Endodermal cell (in vitro differentiated cells): Measurements from ENCODE around the gene NBEAL2. TPM values are rescaled to one million over a fixed set of nuclear protein-coding genes. Genes with fewer than 3 reads are reported as not detected.

Experiments
- DNase-seq: peaks from one replicate; pipeline ENCODE4 v3.0.0-alpha.2; 2017
- H3K27ac ChIP-seq: 2 replicates; pipeline ENCODE4 v1.5.1; 2013; ENCODE audit warnings: mild to moderate bottlenecking, low read depth, low read length, moderate library complexity
- H3K27me3 ChIP-seq: 2 replicates; pipeline ENCODE4 v1.6.1; 2013; ENCODE audit warnings: mild to moderate bottlenecking, low read length, moderate library complexity; ENCODE audit not compliant: insufficient read depth, control insufficient read depth, poor library complexity, severe bottlenecking
- H3K36me3 ChIP-seq: 2 replicates; pipeline ENCODE4 v1.7.0; 2013; ENCODE audit warnings: mild to moderate bottlenecking, low read length, moderate library complexity; ENCODE audit not compliant: control insufficient read depth, insufficient read depth
- H3K4me1 ChIP-seq: one replicate; pipeline ENCODE4 v1.7.0; 2013; ENCODE audit warnings: low read length; ENCODE audit not compliant: control insufficient read depth, insufficient read depth
- H3K4me3 ChIP-seq: 2 replicates; pipeline ENCODE4 v1.5.1; 2013; ENCODE audit warnings: mild to moderate bottlenecking, low read length, moderate library complexity
- H3K9ac ChIP-seq: 2 replicates; pipeline ENCODE4 v1.6.1; 2013; ENCODE audit warnings: mild to moderate bottlenecking, low read length, moderate library complexity; ENCODE audit not compliant: poor library complexity, severe bottlenecking; ENCODE audit errors: extremely low read depth
- H3K9me3 ChIP-seq: 2 replicates; pipeline ENCODE4 v1.6.1; 2013; ENCODE audit warnings: mild to moderate bottlenecking, low read length, moderate library complexity; ENCODE audit not compliant: control insufficient read depth
- H3K27ac Mint-ChIP-seq: 2 replicates; pipeline ENCODE4 v1.8.0; 2020; ENCODE audit warnings: mixed read lengths
- H3K27me3 Mint-ChIP-seq: 2 replicates; pipeline ENCODE4 v1.8.0; 2021; ENCODE audit warnings: mild to moderate bottlenecking, mixed read lengths; ENCODE audit not compliant: insufficient read depth
- H3K36me3 Mint-ChIP-seq: 2 replicates; pipeline ENCODE4 v1.8.0; 2020; ENCODE audit warnings: low read depth, mixed read lengths
- H3K4me1 Mint-ChIP-seq: 2 replicates; pipeline ENCODE4 v1.8.0; 2020; ENCODE audit warnings: mixed read lengths
- H3K4me3 Mint-ChIP-seq: 2 replicates; pipeline ENCODE4 v1.8.0; 2020; ENCODE audit warnings: mild to moderate bottlenecking, moderate library complexity, mixed read lengths
- H3K9me3 Mint-ChIP-seq: 2 replicates; pipeline ENCODE4 v1.8.0; 2020; ENCODE audit warnings: mild to moderate bottlenecking, mixed read lengths
- WGBS, 2 experiments: methylation state at CpG; one replicate each; pipeline versions ENCODE4 v1.1.5 to v1.1.7; 2013; ENCODE audit warnings: missing lambda C conversion rate in 2 of 2, mixed read lengths in 1 of 2; ENCODE audit not compliant: insufficient coverage in 1 of 2, insufficient read length in 1 of 2; 5-methylcytosine and 5-hydroxymethylcytosine counted together
- total RNA-seq, 2 donors: library from RNA; stranded (reverse); fragmentation: NEBNext Ultra II Directional in 1 of 2; extraction: Animal tissue kit (Norgen Biotek cat#: 25700) in 1 of 2; gene quantifications; 2 replicates in 1 of 2; 3 replicates in 1 of 2; pipeline ENCODE4 v1.2.1, GENCODE V29; 2021
- TF ChIP-seq, protein P1 (sequence below): fragments of 200-600 bp; sonication (generic); conservative IDR thresholded peaks from 2 replicates; pipeline ENCODE4 v1.5.0; 2021; ENCODE audit warnings: antibody characterized with exemption, mild to moderate bottlenecking

NBEAL2 gene
- total RNA-seq, 2 donors from 2014 or later = 59.2 to 64.0 TPM

- Mint-ChIP-seq H3K4me3 (peak overlapping the region; percentile 91), H3K4me1 (peaks cover 19% of the 10 kb centered on the region)
These were observed 1.7 kb upstream of the NBEAL2 start for GRCh38 chr3:46977811-46978195.

DNA sequence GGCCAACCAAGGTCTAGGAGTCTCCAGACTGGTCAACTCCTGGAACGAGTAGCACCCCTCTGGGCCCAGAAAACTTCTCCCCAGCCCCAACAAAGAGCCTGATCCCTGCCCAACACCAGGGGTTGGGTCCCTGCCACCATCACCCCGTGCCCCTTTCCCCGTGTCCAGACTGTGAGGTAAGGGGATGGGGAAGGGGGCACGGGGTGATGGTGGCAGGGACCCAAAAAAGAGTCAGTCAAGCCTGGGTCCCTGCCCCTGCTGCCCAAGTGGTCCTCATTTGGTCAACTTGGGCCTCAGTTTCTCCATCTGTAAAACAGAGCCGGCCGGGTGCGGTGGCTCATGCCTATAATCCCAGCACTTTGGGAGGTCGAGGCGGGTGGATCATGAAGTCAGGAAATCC is 1.1 kb upstream of the NBEAL2 start:
- DNase-seq = no peak
- peaks cover 14% of the 10 kb centered on the region for H3K36me3 ChIP-seq
- H3K27me3 Mint-ChIP-seq = peaks cover 3% of the 10 kb centered on the region
- WGBS, 2 experiments = 93 to 94% methylated on average over 5 to 9 of the region's 9 CpGs
- no peak overlapping the region for H3K27ac Mint-ChIP-seq
- H3K9me3 Mint-ChIP-seq = no peaks in the 10 kb centered on the region
- peak overlapping the region; percentile 91 for H3K4me3 Mint-ChIP-seq
- no peak overlapping the region for H3K9ac ChIP-seq
- peaks cover 10% of the 10 kb centered on the region for H3K36me3 Mint-ChIP-seq
- no peaks in the 10 kb centered on the region for H3K27me3 ChIP-seq
- H3K4me3 ChIP-seq = no peak overlapping the region
- TF ChIP-seq, protein P1, sequence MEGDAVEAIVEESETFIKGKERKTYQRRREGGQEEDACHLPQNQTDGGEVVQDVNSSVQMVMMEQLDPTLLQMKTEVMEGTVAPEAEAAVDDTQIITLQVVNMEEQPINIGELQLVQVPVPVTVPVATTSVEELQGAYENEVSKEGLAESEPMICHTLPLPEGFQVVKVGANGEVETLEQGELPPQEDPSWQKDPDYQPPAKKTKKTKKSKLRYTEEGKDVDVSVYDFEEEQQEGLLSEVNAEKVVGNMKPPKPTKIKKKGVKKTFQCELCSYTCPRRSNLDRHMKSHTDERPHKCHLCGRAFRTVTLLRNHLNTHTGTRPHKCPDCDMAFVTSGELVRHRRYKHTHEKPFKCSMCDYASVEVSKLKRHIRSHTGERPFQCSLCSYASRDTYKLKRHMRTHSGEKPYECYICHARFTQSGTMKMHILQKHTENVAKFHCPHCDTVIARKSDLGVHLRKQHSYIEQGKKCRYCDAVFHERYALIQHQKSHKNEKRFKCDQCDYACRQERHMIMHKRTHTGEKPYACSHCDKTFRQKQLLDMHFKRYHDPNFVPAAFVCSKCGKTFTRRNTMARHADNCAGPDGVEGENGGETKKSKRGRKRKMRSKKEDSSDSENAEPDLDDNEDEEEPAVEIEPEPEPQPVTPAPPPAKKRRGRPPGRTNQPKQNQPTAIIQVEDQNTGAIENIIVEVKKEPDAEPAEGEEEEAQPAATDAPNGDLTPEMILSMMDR = no peak
- H3K4me1 Mint-ChIP-seq = peaks cover 19% of the 10 kb centered on the region
- H3K27ac ChIP-seq = no peak overlapping the region
- no peaks in the 10 kb centered on the region for H3K9me3 ChIP-seq
- H3K4me1 ChIP-seq = peaks cover 8% of the 10 kb centered on the region

More at GRCh38 chr3:46977811-46978195, 1.7 kb upstream of the NBEAL2 start:
- 98 to 100% methylated on average over 2 to 5 of the region's 5 CpGs for WGBS, 2 experiments
- Histone ChIP-seq H3K4me3 (no peak overlapping the region), H3K9me3 (no peaks in the 10 kb centered on the region), H3K4me1 (peaks cover 8% of the 10 kb centered on the region), H3K9ac (no peak overlapping the region), H3K27me3 (no peaks in the 10 kb centered on the region), H3K36me3 (peaks cover 14% of the 10 kb centered on the region), H3K27ac (no peak overlapping the region)
- Mint-ChIP-seq H3K9me3 (no peaks in the 10 kb centered on the region), H3K36me3 (peaks cover 11% of the 10 kb centered on the region), H3K27ac (peak overlapping the region; percentile 92), H3K27me3 (peaks cover 3% of the 10 kb centered on the region)
- TF ChIP-seq, protein P1 = no peak
- no peak for DNase-seq

- H3K4me3 Mint-ChIP-seq = peak overlapping the region; percentile 91
- WGBS, 2 experiments = 0 to 3% methylated on average over 7 to 35 of the region's 40 CpGs
- H3K9me3 ChIP-seq = no peaks in the 10 kb centered on the region
- peak; percentile 61 for DNase-seq
- peaks cover under 1% of the 10 kb centered on the region for H3K36me3 ChIP-seq
- H3K4me3 ChIP-seq = peak overlapping the region; percentile 84
- peak overlapping the region; percentile 36 for H3K9ac ChIP-seq
- H3K4me1 Mint-ChIP-seq = peaks cover 19% of the 10 kb centered on the region
- H3K4me1 ChIP-seq = peaks cover 8% of the 10 kb centered on the region
- peaks cover 3% of the 10 kb centered on the region for H3K27me3 Mint-ChIP-seq
- TF ChIP-seq, protein P1 = no peak
- no peak overlapping the region for H3K27ac Mint-ChIP-seq
- H3K9me3 Mint-ChIP-seq = no peaks in the 10 kb centered on the region
- H3K27ac ChIP-seq = no peak overlapping the region
- H3K27me3 ChIP-seq = no peaks in the 10 kb centered on the region
- peaks cover 2% of the 10 kb centered on the region for H3K36me3 Mint-ChIP-seq
These were observed 562 bp downstream of the NBEAL2 start for GRCh38 chr3:46979958-46980497.
